HCT116 (cell line): ENCODE results near the gene PLA2R1.

Experiments
- EZH2 ChIP-seq: fragments of 200-600 bp; sonication (generic); IDR thresholded peaks from 2 replicates; pipeline ENCODE4 v1.6.1; 2017; ENCODE audit warnings: antibody characterized with exemption, mixed run types
- EZH2phosphoT487 ChIP-seq: fragments of 200-600 bp; IDR thresholded peaks from 2 replicates; pipeline ENCODE4 v1.6.1; 2018; ENCODE audit warnings: antibody characterized with exemption, borderline replicate concordance
- FOSL1 ChIP-seq: IDR thresholded peaks from 2 replicates; pipeline ENCODE4 v1.6.1; 2012; ENCODE audit warnings: low read depth
- SP1 ChIP-seq: IDR thresholded peaks from 2 replicates; pipeline ENCODE4 v1.6.1; 2012; ENCODE audit warnings: low read depth
- TF ChIP-seq, protein P1 (sequence below), 3 experiments: fragments of 200-600 bp in 1 of 3; sonication (generic) in 1 of 3; IDR thresholded peaks in 2 of 3; conservative IDR thresholded peaks in 1 of 3; 2 replicates each; pipeline ENCODE4 v1.5.1; 2012 to 2017; ENCODE audit warnings: low read depth in 2 of 3, low read length in 2 of 3, antibody characterized with exemption in 1 of 3, borderline replicate concordance in 1 of 3, control low read depth in 1 of 3, mild to moderate bottlenecking in 1 of 3, mixed read lengths in 1 of 3, mixed run types in 1 of 3, moderate library complexity in 1 of 3; ENCODE audit not compliant: insufficient read depth in 1 of 3

DNA sequence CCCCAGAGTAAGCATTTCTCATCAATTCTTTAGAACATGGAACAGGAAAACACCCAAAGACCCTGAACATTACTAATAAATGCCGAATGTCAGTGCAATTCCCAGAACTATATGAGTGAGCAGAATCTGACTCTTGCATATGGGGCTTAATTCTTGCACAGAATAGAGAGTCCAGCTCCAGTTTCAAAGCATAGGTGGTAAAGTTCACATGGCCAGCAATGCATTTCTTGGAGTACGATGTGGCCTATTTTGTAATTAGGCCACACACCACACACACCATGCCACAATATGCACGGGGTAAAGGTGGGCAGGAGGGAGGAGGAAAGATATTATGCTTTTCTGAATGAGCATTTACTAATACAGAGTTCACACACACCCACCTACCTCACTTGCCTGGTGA, 56.5 kb downstream of the PLA2R1 start:
- TF ChIP-seq EZH2phosphoT487: no peak
- TF ChIP-seq, protein P1, sequence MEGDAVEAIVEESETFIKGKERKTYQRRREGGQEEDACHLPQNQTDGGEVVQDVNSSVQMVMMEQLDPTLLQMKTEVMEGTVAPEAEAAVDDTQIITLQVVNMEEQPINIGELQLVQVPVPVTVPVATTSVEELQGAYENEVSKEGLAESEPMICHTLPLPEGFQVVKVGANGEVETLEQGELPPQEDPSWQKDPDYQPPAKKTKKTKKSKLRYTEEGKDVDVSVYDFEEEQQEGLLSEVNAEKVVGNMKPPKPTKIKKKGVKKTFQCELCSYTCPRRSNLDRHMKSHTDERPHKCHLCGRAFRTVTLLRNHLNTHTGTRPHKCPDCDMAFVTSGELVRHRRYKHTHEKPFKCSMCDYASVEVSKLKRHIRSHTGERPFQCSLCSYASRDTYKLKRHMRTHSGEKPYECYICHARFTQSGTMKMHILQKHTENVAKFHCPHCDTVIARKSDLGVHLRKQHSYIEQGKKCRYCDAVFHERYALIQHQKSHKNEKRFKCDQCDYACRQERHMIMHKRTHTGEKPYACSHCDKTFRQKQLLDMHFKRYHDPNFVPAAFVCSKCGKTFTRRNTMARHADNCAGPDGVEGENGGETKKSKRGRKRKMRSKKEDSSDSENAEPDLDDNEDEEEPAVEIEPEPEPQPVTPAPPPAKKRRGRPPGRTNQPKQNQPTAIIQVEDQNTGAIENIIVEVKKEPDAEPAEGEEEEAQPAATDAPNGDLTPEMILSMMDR (IDR thresholded peaks at IDR 0.05 in 2 of 3, conservative IDR thresholded peaks at IDR 0.05 in 1 of 3; ENCODE audit: borderline replicate concordance in 1 of 3, insufficient read depth in 1 of 3, low read depth in 2 of 3, low read length in 2 of 3): no peak
- TF ChIP-seq FOSL1: no peak
- no peak for TF ChIP-seq EZH2
- no peak for TF ChIP-seq SP1
